ENCODE data around the gene MAP3K10.
A peak's percentile ranks its signal among the peaks of the same experiment; 100 is the strongest.

MAP3K10 gene

DNA sequence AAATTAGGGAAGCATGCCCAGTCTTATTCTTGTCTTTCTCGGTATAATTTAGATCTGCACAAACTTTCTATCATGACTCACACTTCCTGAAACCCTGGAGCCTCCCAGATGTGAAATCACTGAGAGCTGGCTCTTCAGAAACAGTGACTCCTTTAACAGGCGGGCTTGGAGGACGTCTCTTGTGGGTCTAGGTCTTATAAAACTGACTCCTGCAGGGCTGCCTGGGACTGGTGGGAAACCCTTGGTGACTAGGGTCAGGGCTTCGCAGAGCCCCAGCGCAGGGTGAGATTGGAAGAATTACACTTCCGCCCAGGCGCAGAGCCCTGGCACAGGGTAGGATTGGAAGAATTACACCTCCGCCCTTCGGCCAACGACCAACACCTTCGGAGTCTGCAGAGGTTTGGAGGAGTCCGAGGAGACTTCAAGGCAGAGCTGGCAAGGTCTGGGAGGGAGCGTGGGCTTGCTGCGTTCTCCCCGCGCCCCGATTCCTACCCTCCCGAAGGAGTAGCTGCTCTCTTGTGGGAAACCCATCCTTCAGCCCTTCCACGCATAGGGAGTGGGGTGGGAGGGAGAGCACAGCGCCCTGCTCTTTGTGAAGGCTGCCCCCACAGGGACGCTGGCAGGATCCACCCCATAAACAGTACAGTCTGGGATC, 43.4 kb upstream of the MAP3K10 start:
- peak overlapping the region; percentile 61 for H3K4me3 ChIP-seq (ENCODE audit: control insufficient read depth, low read depth, low read length)
- TF ChIP-seq, protein P1, sequence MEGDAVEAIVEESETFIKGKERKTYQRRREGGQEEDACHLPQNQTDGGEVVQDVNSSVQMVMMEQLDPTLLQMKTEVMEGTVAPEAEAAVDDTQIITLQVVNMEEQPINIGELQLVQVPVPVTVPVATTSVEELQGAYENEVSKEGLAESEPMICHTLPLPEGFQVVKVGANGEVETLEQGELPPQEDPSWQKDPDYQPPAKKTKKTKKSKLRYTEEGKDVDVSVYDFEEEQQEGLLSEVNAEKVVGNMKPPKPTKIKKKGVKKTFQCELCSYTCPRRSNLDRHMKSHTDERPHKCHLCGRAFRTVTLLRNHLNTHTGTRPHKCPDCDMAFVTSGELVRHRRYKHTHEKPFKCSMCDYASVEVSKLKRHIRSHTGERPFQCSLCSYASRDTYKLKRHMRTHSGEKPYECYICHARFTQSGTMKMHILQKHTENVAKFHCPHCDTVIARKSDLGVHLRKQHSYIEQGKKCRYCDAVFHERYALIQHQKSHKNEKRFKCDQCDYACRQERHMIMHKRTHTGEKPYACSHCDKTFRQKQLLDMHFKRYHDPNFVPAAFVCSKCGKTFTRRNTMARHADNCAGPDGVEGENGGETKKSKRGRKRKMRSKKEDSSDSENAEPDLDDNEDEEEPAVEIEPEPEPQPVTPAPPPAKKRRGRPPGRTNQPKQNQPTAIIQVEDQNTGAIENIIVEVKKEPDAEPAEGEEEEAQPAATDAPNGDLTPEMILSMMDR (conservative IDR thresholded peaks at IDR 0.05; ENCODE audit: control insufficient read depth, insufficient read depth, low read depth, low read length) = no peak
- peak; percentile 80 for DNase-seq (ENCODE audit: low read depth)

DNA sequence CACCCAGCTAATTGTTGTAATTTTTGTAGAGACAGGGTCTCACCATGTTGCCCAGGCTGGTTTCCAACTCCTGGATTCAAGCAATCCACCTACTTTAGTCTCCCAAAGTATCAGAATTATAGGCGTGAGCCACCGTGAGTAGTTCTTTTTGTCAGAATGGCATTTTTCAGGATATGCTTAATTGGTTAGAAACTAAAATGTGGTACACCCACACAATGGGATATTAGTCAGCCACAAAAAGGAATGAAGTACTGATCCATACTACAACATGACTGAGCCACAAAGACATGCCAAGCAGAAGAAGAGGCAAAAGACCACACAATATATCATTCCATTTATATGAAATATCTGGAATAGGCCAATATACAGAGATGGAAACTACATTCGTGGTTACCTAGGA, 41.7 kb upstream of the MAP3K10 start:
- H3K4me3 ChIP-seq (ENCODE audit: control insufficient read depth, low read depth, low read length) = no peak overlapping the region
- TF ChIP-seq, protein P1 (conservative IDR thresholded peaks at IDR 0.05; ENCODE audit: control insufficient read depth, insufficient read depth, low read depth, low read length) = no peak
- peak; percentile 31 for DNase-seq (ENCODE audit: low read depth)

DNA sequence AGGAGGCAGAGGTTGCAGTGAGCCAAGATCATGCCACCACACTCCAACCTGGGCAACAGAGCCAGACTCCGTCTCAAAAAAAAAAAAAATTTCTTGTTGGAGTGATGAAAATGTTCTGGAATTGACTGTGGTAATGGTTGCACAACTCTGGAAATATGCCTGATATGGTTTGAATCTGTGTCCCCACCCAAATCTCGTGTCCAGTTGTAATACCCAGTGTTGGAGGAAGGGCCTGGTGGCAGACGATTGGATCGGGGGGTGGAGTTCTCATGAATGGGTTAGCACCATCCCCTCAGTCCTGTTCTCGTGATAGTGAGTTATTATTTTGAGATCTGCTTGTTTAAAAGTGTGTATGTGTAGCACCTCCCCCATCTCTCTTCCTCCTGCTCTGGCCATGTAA, 41.1 kb upstream of the MAP3K10 start:
- TF ChIP-seq, protein P1 (conservative IDR thresholded peaks at IDR 0.05; ENCODE audit: control insufficient read depth, insufficient read depth, low read depth, low read length) = no peak
- DNase-seq (ENCODE audit: low read depth) = peak; percentile 76
- no peak overlapping the region for H3K4me3 ChIP-seq (ENCODE audit: control insufficient read depth, low read depth, low read length)

GRCh38 chr19:40154121-40154680, 37.0 kb upstream of the MAP3K10 start:
- TF ChIP-seq, protein P1 (conservative IDR thresholded peaks at IDR 0.05; ENCODE audit: control insufficient read depth, insufficient read depth, low read depth, low read length) = no peak
- no peak overlapping the region for H3K4me3 ChIP-seq (ENCODE audit: control insufficient read depth, low read depth, low read length)
- DNase-seq (ENCODE audit: low read depth) = no peak

DNA sequence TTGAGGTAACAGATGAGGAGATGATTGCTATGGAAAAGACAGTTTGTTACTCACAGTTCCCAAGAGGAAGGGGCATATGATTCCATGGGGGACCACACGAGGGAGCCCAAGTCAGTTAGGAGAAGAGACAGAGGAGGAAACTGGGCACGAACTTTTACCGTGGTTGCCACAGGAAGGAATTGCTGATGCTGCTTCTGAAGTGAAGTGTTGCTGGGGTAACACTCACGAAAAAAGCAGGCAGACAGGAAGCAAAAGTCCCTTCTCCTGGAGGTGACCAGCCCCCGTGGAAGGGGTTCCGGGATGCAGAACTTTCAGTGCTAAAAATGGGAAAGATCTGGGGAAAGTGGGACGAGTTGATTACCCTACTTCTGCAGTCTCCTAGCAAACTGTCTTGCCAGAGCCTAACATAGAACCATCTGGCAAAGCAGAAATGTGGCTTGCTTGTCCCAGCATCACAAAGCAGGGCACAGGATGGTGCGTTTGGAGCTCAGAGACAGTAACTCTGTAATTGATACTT, 35.4 kb upstream of the MAP3K10 start:
- DNase-seq (ENCODE audit: low read depth) = peak; percentile 39
- TF ChIP-seq, protein P1 (conservative IDR thresholded peaks at IDR 0.05; ENCODE audit: control insufficient read depth, insufficient read depth, low read depth, low read length) = peak; percentile 53

DNA sequence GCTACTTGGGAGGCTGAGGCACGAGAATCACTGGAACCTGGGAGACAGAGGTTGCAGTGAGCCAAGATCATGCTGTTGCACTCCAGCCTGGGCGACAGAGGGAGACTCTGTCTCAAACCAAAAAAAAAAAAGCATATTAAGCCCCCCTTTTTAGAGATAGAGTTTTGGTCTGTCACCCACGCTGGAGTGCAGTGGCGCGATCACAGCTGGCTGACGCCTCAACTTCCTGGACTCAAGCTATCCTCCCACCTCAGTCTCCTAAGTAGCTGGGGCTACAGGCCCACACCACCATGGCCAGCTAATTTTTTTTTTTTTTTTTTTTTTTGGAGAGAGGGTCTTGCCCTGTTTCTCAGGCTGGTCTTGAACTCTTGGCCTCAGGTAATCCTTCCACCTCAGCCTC, 34.2 kb upstream of the MAP3K10 start:
- no peak for DNase-seq (ENCODE audit: low read depth)
- TF ChIP-seq, protein P1 (conservative IDR thresholded peaks at IDR 0.05; ENCODE audit: control insufficient read depth, insufficient read depth, low read depth, low read length) = no peak

More for the DNA sequence above, 35.4 kb upstream of the MAP3K10 start:
- H3K4me3 ChIP-seq (ENCODE audit: control insufficient read depth, low read depth, low read length) = no peak overlapping the region

More for the DNA sequence above, 34.2 kb upstream of the MAP3K10 start:
- no peak overlapping the region for H3K4me3 ChIP-seq (ENCODE audit: control insufficient read depth, low read depth, low read length)
